Endothelial cell of umbilical vein (primary cell): ENCODE measurements around the gene MCM8. TPM values are rescaled to one million over a fixed set of nuclear protein-coding genes. Genes with fewer than 3 reads are reported as not detected.

Experiments
- BruUV-seq: library from RNA; stranded (reverse); fragments of 400-500 nt; replicated peaks from 2 replicates; lab custom pipeline; 2021; lab: Mats Ljungman, UMichigan
- CTCF ChIA-PET: fragments of 300-600, 350-600 bp; sonication (Branson Sonifier 250); formaldehyde crosslinking; loops from one replicate; lab custom pipeline; 2021; ENCODE audit warnings: antibody characterized with exemption, inconsistent platforms; lab: Charles Lee
- POLR2A ChIA-PET: fragments of 300-600, 350-600 bp; sonication (Branson Sonifier 250); formaldehyde crosslinking; loops from one replicate; lab custom pipeline; 2021; ENCODE audit warnings: antibody characterized with exemption, inconsistent platforms; lab: Charles Lee
- DNase-seq: peaks from one replicate; pipeline ENCODE4 v3.0.0-alpha.2; 2011; ENCODE audit warnings: low read depth, low spot score
- FAIRE-seq: peaks from 2 replicates; lab custom pipeline; 2011; peaks lifted over from hg19 to GRCh38; lab: Jason Lieb, UNC
- H2AFZ ChIP-seq: 2 replicates; pipeline ENCODE4 v1.6.0; 2012; ENCODE audit warnings: low read depth, low read length, control low read depth, inconsistent platforms
- H3K27ac ChIP-seq: 2 replicates; pipeline ENCODE4 v1.5.1; 2011; ENCODE audit warnings: low read depth, mild to moderate bottlenecking, control low read depth, low read length, moderate library complexity; ENCODE audit not compliant: insufficient read depth
- H3K27me3 ChIP-seq, 2 experiments: 2 replicates each; pipeline versions ENCODE4 v1.6.0 to v1.6.1; 2011; ENCODE audit warnings: low read length in 2 of 2, mixed read lengths in 1 of 2; ENCODE audit not compliant: control insufficient read depth in 2 of 2, insufficient read depth in 2 of 2
- H3K36me3 ChIP-seq, 2 experiments: 2 replicates in 1 of 2; 3 replicates in 1 of 2; pipeline ENCODE4 v1.5.1; 2011; ENCODE audit warnings: low read length in 2 of 2, mild to moderate bottlenecking in 1 of 2, moderate library complexity in 1 of 2; ENCODE audit not compliant: control insufficient read depth in 2 of 2, insufficient read depth in 2 of 2; ENCODE audit errors: extremely low read depth in 1 of 2
- H3K4me1 ChIP-seq: 3 replicates; pipeline ENCODE4 v1.5.1; 2011; ENCODE audit warnings: mild to moderate bottlenecking, low read length; ENCODE audit not compliant: control insufficient read depth, insufficient read depth; ENCODE audit errors: extremely low read depth
- H3K4me2 ChIP-seq: 2 replicates; pipeline ENCODE4 v1.6.1; 2011; ENCODE audit warnings: low read length, control low read depth, mixed read lengths; ENCODE audit not compliant: insufficient read depth
- H3K4me3 ChIP-seq, 3 experiments: fragments of 200-600 bp in 1 of 3; sonication (generic), shearing (Covaris generic) in 1 of 3; replicated peaks in 1 of 3; 2 replicates each; pipeline ENCODE4 v1.5.1; 2011 to 2016; ENCODE audit warnings: control low read depth in 3 of 3, low read length in 3 of 3, mild to moderate bottlenecking in 2 of 3, inconsistent platforms in 1 of 3, low read depth in 1 of 3, moderate library complexity in 1 of 3; ENCODE audit not compliant: insufficient read depth in 1 of 3
- H3K79me2 ChIP-seq: 2 replicates; pipeline ENCODE4 v1.6.0; 2012; ENCODE audit warnings: low read length, inconsistent platforms; ENCODE audit not compliant: control insufficient read depth, insufficient read depth
- H3K9ac ChIP-seq: replicated peaks from 2 replicates; pipeline ENCODE3; 2011; ENCODE audit warnings: low read length, control low read depth; ENCODE audit not compliant: insufficient read depth; ENCODE audit errors: extremely low read depth
- H3K9me1 ChIP-seq: replicated peaks from 3 replicates; pipeline ENCODE4 v1.6.0; 2011; ENCODE audit warnings: mild to moderate bottlenecking, low read length; ENCODE audit not compliant: control insufficient read depth, insufficient read depth; ENCODE audit errors: extremely low read depth
- H3K9me3 ChIP-seq: replicated peaks from 2 replicates; pipeline ENCODE4 v1.5.1; 2012; ENCODE audit warnings: low read length, inconsistent platforms; ENCODE audit not compliant: control insufficient read depth, insufficient read depth
- H4K20me1 ChIP-seq: replicated peaks from 2 replicates; pipeline ENCODE3; 2011; ENCODE audit warnings: mild to moderate bottlenecking, low read length; ENCODE audit not compliant: control insufficient read depth, insufficient read depth; ENCODE audit errors: extremely low read depth
- EZH2 ChIP-seq: IDR thresholded peaks from 2 replicates; pipeline ENCODE4 v1.6.1; 2012; ENCODE audit warnings: borderline replicate concordance, low read depth, mild to moderate bottlenecking, moderate library complexity, low read length, inconsistent platforms; ENCODE audit not compliant: severe bottlenecking
- FOS ChIP-seq: IDR thresholded peaks from 2 replicates; pipeline ENCODE4 v1.6.1; 2011; ENCODE audit warnings: mild to moderate bottlenecking, low read length, moderate library complexity, borderline replicate concordance; ENCODE audit not compliant: insufficient read depth
- GATA2 ChIP-seq: IDR thresholded peaks from 2 replicates; pipeline ENCODE4 v1.7.0; 2011; ENCODE audit warnings: low read depth, mild to moderate bottlenecking, moderate library complexity, mixed read lengths, low read length; ENCODE audit not compliant: insufficient read length, insufficient read depth
- JUN ChIP-seq: IDR thresholded peaks from 2 replicates; pipeline ENCODE4 v1.6.1; 2011; ENCODE audit warnings: borderline replicate concordance, low read depth; ENCODE audit not compliant: insufficient read length, insufficient read depth
- MAX ChIP-seq: IDR thresholded peaks from 2 replicates; pipeline ENCODE4 v1.6.1; 2011; ENCODE audit not compliant: insufficient read depth, insufficient read length
- MYC ChIP-seq: IDR thresholded peaks from one replicate; pipeline ENCODE4 v1.6.1; 2011; ENCODE audit warnings: mild to moderate bottlenecking, low read depth, low read length
- POLR2A ChIP-seq: IDR thresholded peaks from 2 replicates; pipeline ENCODE4 v1.6.1; 2012; ENCODE audit warnings: low read depth, mild to moderate bottlenecking, control low read depth, low read length
- POLR2AphosphoS5 ChIP-seq: IDR thresholded peaks from 2 replicates; pipeline ENCODE4 v1.6.1; 2012; ENCODE audit warnings: low read depth, mild to moderate bottlenecking, control low read depth, low read length, moderate library complexity; ENCODE audit not compliant: insufficient read depth
- dilution Hi-C: fragments of 300-500 bp; cut with MboI; formaldehyde crosslinking; loops from one replicate; pipeline ENCODE4 v1.15.0; 2019; ENCODE audit warnings: low sequenced_read_pairs; ENCODE audit not compliant: extremely low pct_ligation_motif_present
- intact Hi-C: fragments of 100-400 bp; cut with micrococcal nuclease; formaldehyde crosslinking; loops from one replicate; pipeline ENCODE4 v1.10.0; 2022
- polyA plus RNA-seq, 4 experiments: library from polyadenylated mRNA; depleted of rRNA in 3 of 4; stranded (reverse) in 3 of 4; unstranded in 1 of 4; fragments of >200 nt; gene quantifications; 2 replicates each; pipeline versions ENCODE4 v1.2.1 to v1.2.3, GENCODE V29; 2011 to 2012; ENCODE audit warnings: missing spikeins in 1 of 4
- total RNA-seq: library from RNA; stranded (reverse); gene quantifications from 2 replicates; pipeline ENCODE4 v1.2.3, GENCODE V29; 2021
- TF ChIP-seq, protein P1 (sequence below), 2 donors: IDR thresholded peaks; 1 replicate in 1 of 2; 2 replicates in 1 of 2; pipeline ENCODE4 v1.5.1; 2011; ENCODE audit warnings: low read length in 2 of 2, mild to moderate bottlenecking in 2 of 2, moderate library complexity in 2 of 2, control low read depth in 1 of 2, inconsistent platforms in 1 of 2, low read depth in 1 of 2; ENCODE audit not compliant: insufficient read depth in 1 of 2; ENCODE audit errors: extremely low read depth in 1 of 2

Gene MCM8
- total and polyA plus RNA-seq, 2 donors (not counting 3 experiments of a cell fraction or from before 2014, with no cell fraction given), result 2.9 to 14.4 TPM

GRCh38 chr20:5928836-5929715, 21.4 kb upstream of the MCM8 start:
- BruUV-seq, result no TSS peak
- FAIRE-seq, result no peak
- POLR2A ChIA-PET, result no interaction called here

More at GRCh38 chr20:5928836-5929715, 21.4 kb upstream of the MCM8 start:
- Histone ChIP-seq H3K9me1 (no peaks in the 10 kb centered on the region), H3K27ac (no peak overlapping the region), H3K27me3 (peaks cover 8 to 12% of the 10 kb centered on the region in 2 experiments), H3K4me3 (no peak overlapping the region), H3K4me1 (no peaks in the 10 kb centered on the region), H3K9me3 (no peaks in the 10 kb centered on the region), H3K79me2 (no peaks in the 10 kb centered on the region), H3K36me3 (no peaks in the 10 kb centered on the region), H3K9ac (no peak overlapping the region), H3K4me2 (no peak overlapping the region), H2AFZ (no peak overlapping the region), H4K20me1 (no peaks in the 10 kb centered on the region)
- dilution Hi-C loops (no loop called here), intact Hi-C loops (no loop called here)
- TF ChIP-seq JUN, result no peak
- TF ChIP-seq MAX, result no peak
- TF ChIP-seq POLR2AphosphoS5, result no peak
- no peak for TF ChIP-seq EZH2
- TF ChIP-seq, protein P1, sequence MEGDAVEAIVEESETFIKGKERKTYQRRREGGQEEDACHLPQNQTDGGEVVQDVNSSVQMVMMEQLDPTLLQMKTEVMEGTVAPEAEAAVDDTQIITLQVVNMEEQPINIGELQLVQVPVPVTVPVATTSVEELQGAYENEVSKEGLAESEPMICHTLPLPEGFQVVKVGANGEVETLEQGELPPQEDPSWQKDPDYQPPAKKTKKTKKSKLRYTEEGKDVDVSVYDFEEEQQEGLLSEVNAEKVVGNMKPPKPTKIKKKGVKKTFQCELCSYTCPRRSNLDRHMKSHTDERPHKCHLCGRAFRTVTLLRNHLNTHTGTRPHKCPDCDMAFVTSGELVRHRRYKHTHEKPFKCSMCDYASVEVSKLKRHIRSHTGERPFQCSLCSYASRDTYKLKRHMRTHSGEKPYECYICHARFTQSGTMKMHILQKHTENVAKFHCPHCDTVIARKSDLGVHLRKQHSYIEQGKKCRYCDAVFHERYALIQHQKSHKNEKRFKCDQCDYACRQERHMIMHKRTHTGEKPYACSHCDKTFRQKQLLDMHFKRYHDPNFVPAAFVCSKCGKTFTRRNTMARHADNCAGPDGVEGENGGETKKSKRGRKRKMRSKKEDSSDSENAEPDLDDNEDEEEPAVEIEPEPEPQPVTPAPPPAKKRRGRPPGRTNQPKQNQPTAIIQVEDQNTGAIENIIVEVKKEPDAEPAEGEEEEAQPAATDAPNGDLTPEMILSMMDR (IDR thresholded peaks at IDR 0.05; ENCODE audit: extremely low read depth in 1 of 2, insufficient read depth in 1 of 2, low read depth in 1 of 2, low read length in 2 of 2), result no peak
- no peak for TF ChIP-seq MYC
- no peak for TF ChIP-seq POLR2A
- no peak for TF ChIP-seq FOS
- TF ChIP-seq GATA2, result no peak
- CTCF ChIA-PET, result interaction anchor here (0.6 to 1.4 kb wide), 4 partner anchors 108 to 400 kb away, joined by 3 to 4 read pairs (median 4); no protein-coding TSS in a partner anchor
- no peak for DNase-seq
